ENCODE results near the gene PADI6.

DNA sequence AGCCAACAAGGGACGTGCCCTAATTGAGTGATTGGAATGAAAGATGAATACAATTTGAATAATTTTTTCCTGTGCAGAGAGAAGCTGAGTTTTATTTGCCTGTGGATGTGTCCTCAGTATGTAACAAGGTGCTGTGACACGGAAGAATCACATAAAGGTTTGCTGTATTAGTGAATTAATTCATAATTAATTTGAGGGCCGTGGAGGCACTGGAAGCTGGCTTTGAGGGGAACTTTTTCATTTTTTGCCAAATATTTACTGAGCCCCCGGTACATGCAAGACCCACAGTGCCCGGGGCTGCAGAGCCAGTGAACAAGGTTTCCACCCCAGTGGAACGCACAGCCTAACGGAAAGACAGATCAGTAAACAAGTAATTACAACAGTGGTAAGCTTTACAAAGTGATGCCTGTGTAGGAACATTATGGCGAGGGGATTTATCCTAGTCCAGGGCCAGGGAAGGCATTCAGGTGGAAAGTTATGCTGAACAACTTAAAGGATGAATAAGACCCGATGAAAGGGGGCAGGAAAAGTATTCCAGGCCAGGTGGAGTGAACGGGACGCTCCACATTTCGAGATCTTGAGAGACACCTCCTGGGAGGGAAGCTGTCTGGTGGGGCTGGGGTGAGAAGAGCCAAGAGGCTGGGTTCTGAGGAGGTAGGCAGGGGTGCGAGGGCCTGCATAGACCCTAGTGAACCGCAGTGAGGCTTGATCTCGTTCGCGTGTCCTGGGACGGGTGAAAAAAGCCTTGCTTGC lies 68.3 kb downstream of the PADI6 start:
- TF ChIP-seq EZH2 (IDR thresholded peaks at IDR 0.05; ENCODE audit: borderline replicate concordance, low read depth, low read length, severe bottlenecking), result no peak
- TF ChIP-seq, protein P1, sequence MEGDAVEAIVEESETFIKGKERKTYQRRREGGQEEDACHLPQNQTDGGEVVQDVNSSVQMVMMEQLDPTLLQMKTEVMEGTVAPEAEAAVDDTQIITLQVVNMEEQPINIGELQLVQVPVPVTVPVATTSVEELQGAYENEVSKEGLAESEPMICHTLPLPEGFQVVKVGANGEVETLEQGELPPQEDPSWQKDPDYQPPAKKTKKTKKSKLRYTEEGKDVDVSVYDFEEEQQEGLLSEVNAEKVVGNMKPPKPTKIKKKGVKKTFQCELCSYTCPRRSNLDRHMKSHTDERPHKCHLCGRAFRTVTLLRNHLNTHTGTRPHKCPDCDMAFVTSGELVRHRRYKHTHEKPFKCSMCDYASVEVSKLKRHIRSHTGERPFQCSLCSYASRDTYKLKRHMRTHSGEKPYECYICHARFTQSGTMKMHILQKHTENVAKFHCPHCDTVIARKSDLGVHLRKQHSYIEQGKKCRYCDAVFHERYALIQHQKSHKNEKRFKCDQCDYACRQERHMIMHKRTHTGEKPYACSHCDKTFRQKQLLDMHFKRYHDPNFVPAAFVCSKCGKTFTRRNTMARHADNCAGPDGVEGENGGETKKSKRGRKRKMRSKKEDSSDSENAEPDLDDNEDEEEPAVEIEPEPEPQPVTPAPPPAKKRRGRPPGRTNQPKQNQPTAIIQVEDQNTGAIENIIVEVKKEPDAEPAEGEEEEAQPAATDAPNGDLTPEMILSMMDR (IDR thresholded peaks at IDR 0.05; ENCODE audit: borderline replicate concordance, extremely low read depth, low read length, poor library complexity, severe bottlenecking), result no peak
